Liver (tissue), 9 donors: ENCODE data around the gene CPLANE1. TPM values are rescaled to one million over a fixed set of nuclear protein-coding genes. Genes with fewer than 3 reads are reported as not detected.

Source experiments
- DNase-seq: peaks from one replicate; pipeline ENCODE4 v3.0.0-alpha.2; 2017; ENCODE audit warnings: low spot score
- H3K27ac ChIP-seq, 2 donors: one replicate each; pipeline ENCODE4 v1.7.0; 2013; ENCODE audit warnings: inconsistent platforms in 2 of 2, low read length in 2 of 2, control low read depth in 1 of 2, low read depth in 1 of 2, mild to moderate bottlenecking in 1 of 2
- H3K27me3 ChIP-seq, 4 donors: one replicate each; pipeline versions ENCODE4 v1.6.1 to v1.7.0; 2013; ENCODE audit warnings: low read length in 3 of 4, inconsistent platforms in 1 of 4, mild to moderate bottlenecking in 1 of 4, moderate library complexity in 1 of 4; ENCODE audit not compliant: control insufficient read depth in 4 of 4, insufficient read depth in 4 of 4
- H3K36me3 ChIP-seq, 4 donors: one replicate each; pipeline versions ENCODE4 v1.6.1 to v1.7.0; 2013; ENCODE audit warnings: low read length in 3 of 4, mild to moderate bottlenecking in 3 of 4, low read depth in 1 of 4, moderate library complexity in 1 of 4; ENCODE audit not compliant: control insufficient read depth in 4 of 4, insufficient read depth in 3 of 4
- H3K4me1 ChIP-seq, 4 donors: one replicate each; pipeline versions ENCODE4 v1.6.1 to v1.7.0; 2013; ENCODE audit warnings: low read length in 3 of 4, mild to moderate bottlenecking in 3 of 4, moderate library complexity in 1 of 4; ENCODE audit not compliant: control insufficient read depth in 4 of 4, insufficient read depth in 4 of 4
- H3K4me3 ChIP-seq, 3 donors: one replicate each; pipeline versions ENCODE4 v1.6.1 to v1.7.0; 2013; ENCODE audit warnings: low read length in 3 of 3, control low read depth in 1 of 3, low read depth in 1 of 3, mild to moderate bottlenecking in 1 of 3
- H3K9ac ChIP-seq, 2 donors: one replicate each; pipeline ENCODE4 v1.7.0; 2013; ENCODE audit warnings: low read length in 2 of 2, mild to moderate bottlenecking in 2 of 2, moderate library complexity in 2 of 2, control low read depth in 1 of 2, low read depth in 1 of 2
- H3K9me3 ChIP-seq, 4 donors: one replicate each; pipeline versions ENCODE4 v1.6.1 to v1.7.0; 2013; ENCODE audit warnings: low read length in 3 of 4; ENCODE audit not compliant: control insufficient read depth in 4 of 4
- ATF3 ChIP-seq: IDR thresholded peaks from 2 replicates; pipeline ENCODE4 v1.6.1; 2016; ENCODE audit warnings: antibody characterized with exemption
- CTCF ChIP-seq: fragments of 150-350 bp; IDR thresholded peaks from 2 replicates; pipeline ENCODE4 v1.5.1; 2017; ENCODE audit warnings: improper control_type of control experiment, low read depth, low read length; ENCODE audit not compliant: missing input control
- EGR1 ChIP-seq, 2 donors: IDR thresholded peaks; 2 replicates each; pipeline ENCODE4 v1.6.1; 2016 to 2018; ENCODE audit warnings: antibody characterized with exemption in 2 of 2, low read depth in 2 of 2
- FOXA1 ChIP-seq: IDR thresholded peaks from 2 replicates; pipeline ENCODE4 v1.6.1; 2016; ENCODE audit warnings: antibody characterized with exemption
- FOXA2 ChIP-seq: IDR thresholded peaks from 2 replicates; pipeline ENCODE4 v1.6.1; 2016; ENCODE audit warnings: antibody characterized with exemption
- GABPA ChIP-seq, 2 donors: IDR thresholded peaks in 1 of 2; conservative IDR thresholded peaks in 1 of 2; 2 replicates each; pipeline ENCODE4 v1.6.1; 2016; ENCODE audit warnings: antibody characterized with exemption in 2 of 2, mild to moderate bottlenecking in 1 of 2, moderate library complexity in 1 of 2
- HNF4A ChIP-seq, 2 donors: conservative IDR thresholded peaks; 2 replicates each; pipeline ENCODE4 v1.6.1; 2016; ENCODE audit warnings: antibody characterized with exemption in 2 of 2, mild to moderate bottlenecking in 2 of 2
- JUND ChIP-seq, 2 donors: IDR thresholded peaks; 2 replicates each; pipeline ENCODE4 v1.6.1; 2016; ENCODE audit warnings: antibody characterized with exemption in 2 of 2
- MAX ChIP-seq: IDR thresholded peaks from 2 replicates; pipeline ENCODE4 v1.6.1; 2016; ENCODE audit warnings: antibody characterized with exemption
- NR2F2 ChIP-seq: IDR thresholded peaks from 2 replicates; pipeline ENCODE4 v1.6.1; 2016; ENCODE audit warnings: antibody characterized with exemption
- RAD21 ChIP-seq, 2 donors: IDR thresholded peaks; 2 replicates each; pipeline ENCODE4 v1.6.1; 2016; ENCODE audit warnings: antibody characterized with exemption in 2 of 2, mild to moderate bottlenecking in 2 of 2
- REST ChIP-seq: IDR thresholded peaks from 2 replicates; pipeline ENCODE4 v1.6.1; 2016; ENCODE audit warnings: antibody characterized with exemption, mild to moderate bottlenecking
- RXRA ChIP-seq, 2 donors: IDR thresholded peaks; 2 replicates each; pipeline ENCODE4 v1.6.1; 2017 to 2018; ENCODE audit warnings: antibody characterized with exemption in 2 of 2, mild to moderate bottlenecking in 1 of 2
- SP1 ChIP-seq: IDR thresholded peaks from 2 replicates; pipeline ENCODE4 v1.6.1; 2018; ENCODE audit warnings: antibody characterized with exemption, mild to moderate bottlenecking
- TAF1 ChIP-seq: conservative IDR thresholded peaks from 2 replicates; pipeline ENCODE4 v1.6.1; 2016; ENCODE audit warnings: antibody characterized with exemption, mild to moderate bottlenecking
- YY1 ChIP-seq: IDR thresholded peaks from 2 replicates; pipeline ENCODE4 v1.6.1; 2016; ENCODE audit warnings: antibody characterized with exemption, mild to moderate bottlenecking
- ZBTB33 ChIP-seq: IDR thresholded peaks from 2 replicates; pipeline ENCODE4 v1.6.1; 2016; ENCODE audit warnings: antibody characterized with exemption
- WGBS: extraction: QIAGEN DNeasy Blood & Tissue Kit; methylation state at CpG from one replicate; pipeline ENCODE4 v1.1.7; 2013; 5-methylcytosine and 5-hydroxymethylcytosine counted together
- polyA plus RNA-seq, 2 donors: library from polyadenylated mRNA; stranded (reverse) in 1 of 2; unstranded in 1 of 2; fragments of 200-250 nt in 1 of 2; fragments of >200 nt in 1 of 2; fragmentation: Nextera tagmentation in 1 of 2; extraction: Ambion mirVana in 1 of 2; gene quantifications; one replicate each; pipeline versions ENCODE4 v1.2.1 to v1.2.3, GENCODE V29; 2013 to 2015
- total RNA-seq, 2 donors: library from RNA; depleted of rRNA; stranded (reverse); fragments of >200 nt; gene quantifications; one replicate each; pipeline ENCODE4 v1.2.3, GENCODE V29; 2014
- donor health status: healthy.
- donor health status: healthy.
- donor health status: healthy.
- donor health status: healthy.
- donor health status: healthy.

CPLANE1 gene
- total and polyA plus RNA-seq, 4 donors, result 0.75 to 11.6 (median 3.8) TPM

- Histone ChIP-seq H3K9me3 (no peaks in the 10 kb centered on the region), H3K27ac (no peak overlapping the region), H3K4me1 (no peaks in the 10 kb centered on the region), H3K27me3 (no peaks in the 10 kb centered on the region), H3K4me3 (no peak overlapping the region), H3K9ac (no peak overlapping the region), H3K36me3 (peaks cover 2 to 15% (median 7%) of the 10 kb centered on the region in 4 donors)
- WGBS, result 84% methylated on average over 1 of the region's 1 CpG
- TF ChIP-seq HNF4A (conservative IDR thresholded peaks at IDR 0.05) (no peak), CTCF (no peak), REST (no peak), RXRA (IDR thresholded peaks at IDR 0.05) (no peak), FOXA1 (no peak), EGR1 (IDR thresholded peaks at IDR 0.05; ENCODE audit: low read depth in 2 of 2) (no peak)
- no peak for DNase-seq
These were observed 139.0 kb downstream of the CPLANE1 start for GRCh38 chr5:37110135-37110534.

GRCh38 chr5:37109338-37109737 is 139.8 kb downstream of the CPLANE1 start:
- H3K27ac ChIP-seq, result no peak overlapping the region
- no peak for DNase-seq
- no peak for TF ChIP-seq MAX
- TF ChIP-seq NR2F2, result no peak
- no peak for TF ChIP-seq CTCF
- peaks cover 2 to 14% (median 7%) of the 10 kb centered on the region in 4 donors for H3K36me3 ChIP-seq
- no peak overlapping the region for H3K9ac ChIP-seq
- no peaks in the 10 kb centered on the region for H3K27me3 ChIP-seq
- no peaks in the 10 kb centered on the region for H3K9me3 ChIP-seq
- H3K4me3 ChIP-seq, result no peak overlapping the region
- WGBS, result 94% methylated on average over 3 of the region's 3 CpGs
- no peaks in the 10 kb centered on the region for H3K4me1 ChIP-seq

GRCh38 chr5:37103302-37103701 is 145.9 kb downstream of the CPLANE1 start:
- Histone ChIP-seq H3K36me3 (peaks cover 1 to 12% (median 6%) of the 10 kb centered on the region in 4 donors), H3K9me3 (peaks cover 0 to 9% (median 0%) of the 10 kb centered on the region in 4 donors), H3K27me3 (no peaks in the 10 kb centered on the region), H3K4me3 (no peak overlapping the region), H3K9ac (no peak overlapping the region), H3K27ac (no peak overlapping the region), H3K4me1 (no peaks in the 10 kb centered on the region)
- 98% methylated on average over 2 of the region's 2 CpGs for WGBS
- DNase-seq, result no peak
- TF ChIP-seq MAX, result no peak
- no peak for TF ChIP-seq TAF1
- TF ChIP-seq HNF4A (conservative IDR thresholded peaks at IDR 0.05), result no peak
- no peak for TF ChIP-seq ZBTB33
- no peak for TF ChIP-seq RAD21 (IDR thresholded peaks at IDR 0.05)
- TF ChIP-seq FOXA2, result no peak
- no peak for TF ChIP-seq RXRA (IDR thresholded peaks at IDR 0.05)
- TF ChIP-seq EGR1 (IDR thresholded peaks at IDR 0.05; ENCODE audit: low read depth in 2 of 2), result no peak
- TF ChIP-seq JUND (IDR thresholded peaks at IDR 0.05), result no peak
- TF ChIP-seq ATF3, result no peak
- no peak for TF ChIP-seq GABPA (IDR thresholded peaks at IDR 0.05 in 1 of 2, conservative IDR thresholded peaks at IDR 0.05 in 1 of 2)
- no peak for TF ChIP-seq YY1
- TF ChIP-seq SP1, result no peak
